SKM-1 treated with dmso at 0.1 percent for 144 hours (cell line): ENCODE data around the gene AAMDC.
"Not testable (repeated sequence)": the region's sequence is repeated elsewhere in the genome, so short reads cannot be mapped to it uniquely, and the experiment has no call there.

ENCODE experiments used
- DNase-seq: peaks from one replicate; lab custom pipeline; 2025; ENCODE audit not compliant: unreplicated experiment; lab: John Stamatoyannopoulos, UW

Gene AAMDC

DNA sequence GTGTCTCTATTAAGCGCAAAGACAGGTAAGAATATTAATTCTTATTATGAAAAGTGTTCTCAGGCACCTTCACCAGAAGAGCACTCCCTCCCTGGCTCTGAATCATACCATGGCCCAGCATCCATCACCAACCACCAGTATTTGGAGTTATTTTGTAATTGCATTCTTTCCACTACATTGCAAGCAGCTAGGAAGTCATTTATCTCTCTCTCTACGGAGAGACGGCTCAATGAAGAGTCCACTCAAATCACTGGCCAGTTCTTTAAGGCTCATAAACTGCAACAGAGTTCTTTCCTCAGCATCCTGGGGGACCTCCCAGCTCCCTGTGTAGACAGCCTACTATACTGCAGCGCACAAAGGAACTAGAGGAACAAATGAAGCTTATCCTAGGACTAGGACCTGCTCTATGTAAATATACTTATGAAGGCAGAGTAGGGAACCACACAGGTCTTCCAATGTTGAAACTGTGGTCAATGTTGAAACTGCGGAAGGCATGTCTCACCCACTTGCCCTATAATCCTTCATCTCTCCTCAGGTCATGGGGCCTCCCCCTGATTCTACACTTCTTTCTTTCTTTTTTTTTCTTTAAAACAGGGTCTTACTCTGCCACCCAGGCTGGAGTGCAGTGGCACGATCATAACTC is 63.4 kb downstream of the AAMDC start:
- DNase-seq: peak; percentile 60

DNA sequence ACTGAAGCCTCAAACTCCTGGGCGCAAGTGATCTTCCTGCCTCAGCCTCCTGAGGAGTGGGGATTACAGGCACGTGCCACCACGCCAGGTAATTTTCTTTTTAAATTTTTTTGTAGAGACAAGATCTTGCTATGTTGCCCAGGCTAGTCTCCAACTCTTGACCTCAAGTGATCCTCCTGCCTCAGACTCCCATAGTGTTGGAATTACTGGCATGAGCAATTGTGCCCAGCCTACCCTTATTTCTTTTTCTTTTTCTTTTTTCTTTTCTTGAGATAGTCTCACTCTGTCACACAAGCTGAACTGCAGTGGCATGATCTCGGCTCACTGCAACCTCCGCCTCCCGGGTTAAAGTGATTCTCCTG is 63.9 kb downstream of the AAMDC start:
- DNase-seq: no peak

DNA sequence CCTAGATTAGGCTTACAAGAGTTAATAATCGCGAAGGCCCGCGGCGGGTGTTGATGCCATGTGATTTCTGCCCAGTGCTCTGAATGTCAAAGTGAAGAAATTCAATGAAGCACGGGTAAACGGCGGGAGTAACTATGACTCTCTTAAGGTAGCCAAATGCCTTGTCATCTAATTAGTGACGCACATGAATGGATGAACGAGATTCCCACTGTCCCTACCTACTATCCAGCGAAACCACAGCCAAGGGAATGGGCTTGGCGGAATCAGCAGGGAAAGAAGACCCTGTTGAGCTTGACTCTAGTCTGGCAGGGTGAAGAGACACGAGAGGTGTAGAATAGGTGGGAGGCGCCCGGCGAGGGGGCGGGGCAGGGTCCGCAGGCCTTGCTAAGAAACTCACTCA is 65.5 kb downstream of the AAMDC start:
- DNase-seq: no peak

DNA sequence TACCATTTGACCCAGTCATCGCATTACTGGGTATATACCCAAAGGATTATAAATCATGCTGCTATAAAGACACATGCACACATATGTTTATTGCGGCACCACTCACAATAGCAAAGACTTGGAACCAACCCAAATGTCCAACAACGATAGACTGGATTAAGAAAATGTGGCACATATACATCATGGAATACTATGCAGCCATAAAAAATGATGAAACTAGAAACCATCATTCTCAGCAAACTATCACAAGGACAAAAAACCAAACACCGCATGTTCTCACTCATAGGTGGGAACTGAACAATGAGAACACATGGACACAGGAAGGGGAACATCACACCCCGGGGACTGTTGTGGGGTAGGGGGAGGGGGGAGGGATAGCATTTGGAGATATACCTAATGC is 68.1 kb downstream of the AAMDC start:
- not testable (repeated sequence) for DNase-seq

DNA sequence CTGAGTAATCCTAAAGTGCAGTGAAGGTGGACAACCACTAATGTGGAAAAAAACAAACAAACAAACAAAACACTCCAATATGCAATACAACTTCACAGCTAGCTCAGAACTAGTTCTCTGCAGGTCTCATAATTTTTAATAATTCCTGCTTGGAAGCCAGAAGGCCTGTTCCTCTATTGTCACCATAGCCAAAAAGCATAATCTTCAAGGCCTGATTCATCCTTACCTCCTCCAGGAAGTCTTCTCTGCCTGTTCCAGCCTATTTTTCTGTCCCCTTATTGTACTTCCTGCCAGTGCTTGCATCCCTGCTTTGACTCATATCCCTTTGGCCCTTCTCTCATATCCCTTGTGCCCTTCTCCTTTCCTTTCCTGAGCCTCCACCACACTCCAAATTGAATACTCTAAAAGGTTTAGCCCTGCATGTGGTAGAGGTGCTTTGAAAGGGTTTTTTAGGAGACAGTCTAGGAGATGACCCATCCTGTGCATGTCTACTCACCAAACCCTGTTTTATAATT is 69.2 kb downstream of the AAMDC start:
- not testable (repeated sequence) for DNase-seq

DNA sequence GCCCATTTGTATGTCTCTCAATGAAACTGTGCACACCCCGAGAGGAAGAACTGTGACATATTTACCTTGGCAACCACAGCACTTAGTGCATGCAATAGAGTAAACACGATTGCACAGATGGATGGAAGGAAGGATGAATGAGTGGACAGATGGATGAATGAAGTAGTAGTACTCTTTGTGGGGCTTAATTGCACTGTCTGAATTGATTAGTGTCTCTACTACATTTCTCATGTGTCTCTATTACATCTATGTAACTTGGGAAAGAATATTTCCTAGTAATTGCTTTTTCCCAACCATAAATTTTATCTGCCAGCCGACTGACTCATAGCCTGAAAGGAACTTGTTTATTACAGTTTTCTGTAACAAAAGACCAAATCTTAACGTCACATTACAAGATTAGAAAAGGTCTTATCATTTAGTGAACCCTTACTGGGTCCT is 69.7 kb downstream of the AAMDC start:
- DNase-seq: not testable (repeated sequence)

DNA sequence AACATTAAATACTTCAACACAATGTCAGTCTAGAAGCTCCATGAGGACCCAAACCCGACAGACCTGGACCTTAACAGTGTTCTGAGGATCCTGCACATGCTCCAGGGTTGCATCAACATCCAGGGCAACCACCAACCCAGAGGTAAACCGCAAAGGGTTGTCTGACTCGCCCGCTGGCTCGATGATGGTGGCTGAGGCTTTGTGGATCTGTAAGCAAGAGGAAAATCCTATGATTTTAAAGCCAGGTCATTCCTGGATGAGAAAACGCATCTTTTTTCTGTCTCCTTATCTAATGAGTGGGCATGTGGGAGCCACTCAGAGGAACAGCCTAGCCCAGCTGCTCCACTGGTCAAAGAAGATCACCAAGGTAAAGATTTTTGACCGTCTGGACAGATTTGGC is 70.3 kb downstream of the AAMDC start:
- not testable (repeated sequence) for DNase-seq

DNA sequence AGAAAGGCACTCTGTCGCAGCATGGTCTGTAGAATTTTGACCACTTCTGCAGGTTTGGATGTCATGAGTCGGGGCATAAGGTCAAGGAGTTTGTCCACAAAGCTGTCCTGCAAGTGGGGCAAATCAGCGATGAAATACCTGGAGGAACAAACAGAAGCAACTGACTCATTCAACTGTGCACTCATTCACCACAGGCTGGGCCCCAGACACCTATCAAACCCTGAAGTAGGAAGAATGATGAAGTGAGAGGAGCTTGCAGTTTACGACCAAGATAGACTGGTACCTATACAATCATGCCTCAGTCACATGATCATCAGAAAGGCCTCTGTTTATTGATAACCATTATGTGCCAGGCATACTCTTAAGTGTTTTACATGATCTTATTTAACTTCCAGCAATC is 70.8 kb downstream of the AAMDC start:
- DNase-seq: not testable (repeated sequence)

DNA sequence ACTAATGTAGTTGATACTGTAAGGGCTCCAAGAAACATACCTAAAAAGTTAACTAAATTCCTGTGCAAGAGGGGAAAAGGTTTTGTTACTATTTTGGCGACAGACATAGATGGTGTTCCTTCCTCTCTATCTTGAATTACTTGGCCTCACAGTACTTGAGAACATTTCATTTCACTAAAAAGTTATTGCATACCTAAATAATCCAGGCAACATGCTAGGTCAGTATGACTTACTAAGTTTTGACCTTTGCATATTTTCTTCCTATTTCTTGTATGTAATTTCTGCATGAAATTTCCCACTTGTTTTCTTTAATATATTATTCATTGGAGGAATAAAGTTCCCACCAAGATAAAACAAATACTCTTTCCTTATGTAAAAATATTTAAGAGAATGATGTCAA is 74.0 kb downstream of the AAMDC start:
- not testable (repeated sequence) for DNase-seq

DNA sequence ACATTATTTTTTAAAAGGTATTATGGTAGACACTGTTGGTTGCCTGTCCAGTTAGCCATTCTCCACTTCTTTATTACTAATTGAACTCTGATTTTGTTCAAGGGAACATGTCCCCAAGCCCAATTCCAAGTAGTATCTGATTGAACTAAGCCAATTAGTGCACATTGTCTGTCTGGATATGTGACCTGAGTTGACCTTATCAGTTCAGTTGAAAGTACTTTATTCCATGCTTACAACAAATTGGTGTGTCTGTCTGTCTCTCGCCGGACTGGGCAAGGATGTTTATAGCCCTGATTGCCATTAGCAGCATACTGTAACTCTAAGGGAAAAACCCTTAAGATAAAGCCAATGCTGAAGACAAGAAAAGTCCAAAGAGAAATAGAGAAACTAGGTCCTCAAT is 87.9 kb downstream of the AAMDC start:
- DNase-seq: no peak

DNA sequence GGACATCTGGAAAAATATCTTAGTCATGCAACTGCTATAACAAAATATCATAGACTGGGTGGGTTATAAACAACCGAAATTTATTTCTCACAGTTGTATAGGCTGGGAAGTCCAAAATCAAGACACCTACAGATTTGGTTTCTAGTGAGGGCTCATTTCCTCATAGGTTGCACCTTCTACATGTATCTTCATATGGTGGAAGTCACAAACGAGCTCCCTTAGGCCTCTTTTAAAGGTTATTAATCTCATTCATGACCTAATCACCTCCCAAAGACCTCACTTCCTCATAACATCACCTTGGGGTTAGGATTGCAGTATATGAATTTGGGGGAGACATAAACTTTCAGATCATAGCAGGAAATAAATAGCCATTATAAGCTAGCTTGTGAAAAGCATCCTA is 88.3 kb downstream of the AAMDC start:
- DNase-seq: no peak

DNA sequence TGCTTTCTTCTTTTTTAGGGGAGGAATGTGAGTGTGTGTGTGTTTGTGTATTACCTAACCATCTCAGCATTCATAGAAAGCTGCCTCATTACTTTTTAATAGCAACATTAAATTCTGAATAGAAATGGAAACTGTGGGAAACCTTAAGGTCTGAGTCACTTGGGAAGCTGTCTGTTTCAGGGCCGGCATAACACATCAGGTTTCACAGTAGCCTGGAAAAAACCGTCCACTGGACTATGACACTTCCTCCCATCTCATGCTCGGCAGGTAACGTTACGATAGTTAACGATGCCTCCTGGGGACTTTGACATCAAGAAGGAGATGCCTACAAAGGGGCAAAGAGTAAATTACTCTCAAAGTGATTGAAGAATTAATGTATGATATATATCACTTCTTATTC is 89.9 kb downstream of the AAMDC start:
- DNase-seq: not testable (repeated sequence)

DNA sequence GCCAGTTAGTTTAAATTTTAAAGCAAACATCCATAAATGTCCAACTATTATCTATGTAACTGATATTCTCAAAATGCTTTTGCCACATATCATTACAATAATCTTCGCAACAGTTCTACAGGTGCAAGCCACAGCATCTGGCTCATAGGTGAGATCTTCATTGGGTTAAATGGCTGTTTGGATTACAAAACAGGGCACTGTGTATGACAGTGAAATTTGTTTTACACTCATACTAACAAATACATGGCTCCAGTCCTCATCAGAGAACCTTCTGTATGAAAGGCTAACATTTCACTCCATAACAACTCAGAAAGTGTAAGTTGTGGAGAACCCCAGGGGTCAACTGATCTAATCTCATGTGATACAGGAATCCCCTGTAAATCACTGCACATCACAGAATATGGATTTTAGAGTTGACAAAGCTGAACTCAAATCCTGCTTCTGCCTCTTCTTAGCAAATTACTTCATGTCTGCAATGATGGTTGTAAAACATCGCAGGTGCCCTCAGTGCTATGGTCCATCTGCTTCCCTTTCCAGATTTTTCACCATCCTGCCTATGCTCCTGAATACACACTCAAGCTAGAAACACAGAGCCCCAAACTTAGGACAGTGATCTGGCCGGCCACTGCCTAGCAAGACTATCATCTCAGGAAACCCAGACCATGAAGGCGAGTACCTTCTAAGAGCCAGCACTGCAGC is 92.8 kb downstream of the AAMDC start:
- not testable (repeated sequence) for DNase-seq

DNA sequence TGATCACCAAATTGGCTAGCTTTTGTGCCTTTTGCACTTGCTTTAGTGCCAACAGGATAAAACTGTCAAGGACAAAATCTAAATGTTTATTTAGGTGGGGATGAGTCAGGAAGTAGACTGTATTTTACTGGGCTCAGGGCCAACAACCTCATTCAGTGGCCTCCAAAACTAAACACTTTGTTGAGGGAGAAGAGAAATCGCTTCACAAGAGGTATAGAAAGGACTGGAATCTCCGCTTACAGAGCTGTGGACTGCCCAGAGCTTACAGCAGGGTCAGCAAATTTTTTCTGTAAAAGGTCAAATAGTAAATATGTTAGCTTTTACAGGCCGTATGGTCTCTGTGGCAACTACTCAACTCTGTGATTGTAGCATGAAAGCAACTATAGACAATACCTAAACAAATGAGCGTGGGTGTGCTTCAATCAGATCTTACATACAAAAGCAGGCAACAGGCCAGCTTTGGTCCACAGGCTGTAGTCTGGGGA is 93.4 kb downstream of the AAMDC start:
- DNase-seq: not testable (repeated sequence)

DNA sequence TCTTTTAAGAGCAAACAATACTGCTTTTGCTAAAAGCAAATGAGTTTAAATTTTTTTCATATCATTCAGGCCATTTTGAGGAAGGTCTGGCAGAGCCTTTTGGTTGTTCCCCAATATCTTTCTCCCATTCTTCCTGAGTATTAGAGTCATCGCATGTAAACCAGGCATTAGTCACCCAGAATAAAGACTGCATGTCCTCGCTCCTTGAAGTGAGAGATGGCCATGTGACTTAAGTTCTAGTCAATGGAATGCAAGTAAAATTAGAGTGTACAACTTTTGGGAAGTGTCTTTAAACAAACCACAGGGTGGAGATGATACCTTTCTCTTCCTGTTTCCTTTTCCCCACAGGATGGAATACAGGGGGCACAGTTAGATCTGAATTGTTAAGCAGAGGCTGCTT is 96.8 kb downstream of the AAMDC start:
- DNase-seq: not testable (repeated sequence)
